DND-41 (cell line): ENCODE data around the gene UPB1.

ENCODE experiments used
- CTCF ChIP-seq: IDR thresholded peaks from 2 replicates; pipeline ENCODE4 v1.5.1; 2012; ENCODE audit warnings: borderline replicate concordance, low read length, moderate library complexity, mild to moderate bottlenecking; ENCODE audit not compliant: poor library complexity, severe bottlenecking; ENCODE audit errors: extremely low read depth
- EZH2 ChIP-seq: IDR thresholded peaks from 3 replicates; pipeline ENCODE4 v1.6.1; 2012; ENCODE audit warnings: borderline replicate concordance, low read depth, mild to moderate bottlenecking, moderate library complexity, low read length, inconsistent platforms; ENCODE audit not compliant: severe bottlenecking

- TF ChIP-seq EZH2 (no peak), CTCF (no peak)
These were observed 68.1 kb downstream of the UPB1 start for GRCh38 chr22:24563246-24563645.
